ENCODE measurements around the gene TRAF7.

TRAF7 gene

DNA sequence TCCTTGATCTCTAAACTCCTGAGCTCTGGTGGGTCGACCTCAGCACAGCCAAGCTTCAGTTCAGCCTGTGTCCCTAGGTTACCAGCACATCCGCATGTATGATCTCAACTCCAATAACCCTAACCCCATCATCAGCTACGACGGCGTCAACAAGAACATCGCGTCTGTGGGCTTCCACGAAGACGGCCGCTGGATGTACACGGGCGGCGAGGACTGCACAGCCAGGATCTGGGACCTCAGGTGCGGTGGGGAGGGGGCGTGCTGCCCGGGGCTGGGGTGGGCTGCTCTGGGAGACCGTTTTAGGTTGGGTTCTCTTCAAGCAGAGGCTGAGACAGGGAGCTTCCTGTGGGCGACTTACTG lies 50.8 kb downstream of the TRAF7 start:
- Mint-ChIP-seq H3K4me1 (peaks cover 24 to 40% of the 10 kb centered on the region in 2 donors), H3K27me3 (peaks cover 0 to 12% of the 10 kb centered on the region in 2 donors), H3K9me3 (no peaks in the 10 kb centered on the region), H3K36me3 (peaks cover 27 to 29% of the 10 kb centered on the region in 2 donors), H3K4me3 (peak overlapping the region; percentile 82 to 91), H3K27ac (peak overlapping the region; percentile 88)
- DNase-seq (no peak), ATAC-seq (replicated peaks) (no peak)

DNA sequence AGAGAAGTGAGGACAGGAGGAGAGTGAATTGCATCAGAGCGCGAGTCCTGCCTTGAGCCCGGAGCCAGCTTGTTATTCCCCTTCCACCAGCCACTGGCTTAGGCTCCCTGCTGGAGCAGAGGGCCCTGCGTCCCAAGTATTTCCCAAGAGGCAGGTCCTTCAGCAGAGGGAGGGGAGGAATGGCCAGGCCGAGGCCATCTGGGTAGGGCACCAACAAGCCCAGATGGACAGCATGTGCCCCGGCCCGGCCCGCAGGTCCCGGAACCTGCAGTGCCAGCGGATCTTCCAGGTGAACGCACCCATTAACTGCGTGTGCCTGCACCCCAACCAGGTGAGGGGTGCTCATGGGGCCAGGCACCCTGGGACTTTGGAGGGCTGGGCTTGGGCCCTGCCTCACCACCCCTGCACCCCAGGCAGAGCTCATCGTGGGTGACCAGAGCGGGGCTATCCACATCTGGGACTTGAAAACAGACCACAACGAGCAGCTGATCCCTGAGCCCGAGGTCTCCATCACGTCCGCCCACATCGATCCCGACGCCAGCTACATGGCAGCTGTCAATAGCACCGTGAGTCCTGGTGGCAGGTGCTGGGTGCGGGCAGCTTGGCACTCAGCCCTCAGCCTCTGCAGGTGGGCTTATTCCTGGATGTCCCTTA lies 51.3 kb downstream of the TRAF7 start:
- Mint-ChIP-seq H3K27ac (peak overlapping the region; percentile 88), H3K9me3 (no peaks in the 10 kb centered on the region), H3K27me3 (peaks cover 0 to 7% of the 10 kb centered on the region in 2 donors), H3K4me3 (peak overlapping the region; percentile 82 to 91), H3K4me1 (peaks cover 27 to 44% of the 10 kb centered on the region in 2 donors), H3K36me3 (peaks cover 30 to 33% of the 10 kb centered on the region in 2 donors)
- ATAC-seq (replicated peaks) (no peak), DNase-seq (no peak)

DNA sequence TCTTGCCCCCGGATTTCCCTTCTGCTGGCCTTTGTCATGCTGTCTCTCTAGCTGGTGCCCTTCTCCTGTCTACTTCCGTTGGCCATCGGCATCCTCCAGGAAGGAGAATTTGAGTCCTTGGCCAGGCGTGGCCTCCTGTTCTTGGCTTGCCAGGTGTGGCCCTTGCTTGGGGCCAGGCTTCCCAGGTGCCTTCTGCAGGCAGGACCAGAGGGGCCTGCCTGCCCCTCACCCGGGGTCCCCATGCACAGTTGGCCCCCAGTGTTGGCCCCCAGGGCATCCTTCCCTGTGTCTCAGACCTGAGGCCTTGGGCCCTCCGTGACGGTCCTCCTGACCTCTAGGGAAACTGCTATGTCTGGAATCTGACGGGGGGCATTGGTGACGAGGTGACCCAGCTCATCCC lies 52.3 kb downstream of the TRAF7 start:
- peak overlapping the region; percentile 73 to 78 for H3K4me3 Mint-ChIP-seq
- H3K27ac Mint-ChIP-seq = peak overlapping the region; percentile 16
- no peaks in the 10 kb centered on the region for H3K9me3 Mint-ChIP-seq
- peaks cover 37 to 38% of the 10 kb centered on the region in 2 donors for H3K36me3 Mint-ChIP-seq
- DNase-seq = no peak
- ATAC-seq (replicated peaks) = no peak
- peaks cover 33 to 53% of the 10 kb centered on the region in 2 donors for H3K4me1 Mint-ChIP-seq
- no peaks in the 10 kb centered on the region for H3K27me3 Mint-ChIP-seq

DNA sequence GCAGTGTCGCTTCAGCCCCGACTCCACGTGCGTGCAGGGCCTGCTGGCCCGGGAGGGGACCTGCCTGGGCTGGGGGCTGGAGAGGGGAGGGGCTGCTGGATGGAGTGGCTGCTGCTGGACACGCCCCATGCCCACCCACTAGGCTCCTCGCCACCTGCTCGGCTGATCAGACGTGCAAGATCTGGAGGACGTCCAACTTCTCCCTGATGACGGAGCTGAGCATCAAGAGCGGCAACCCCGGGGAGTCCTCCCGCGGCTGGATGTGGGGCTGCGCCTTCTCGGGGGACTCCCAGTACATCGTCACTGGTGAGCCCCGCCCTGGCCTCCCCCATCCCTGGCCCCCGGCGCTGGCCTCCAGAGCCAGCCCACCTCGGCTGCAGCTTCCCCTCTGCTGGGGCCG lies 52.7 kb downstream of the TRAF7 start:
- Mint-ChIP-seq H3K9me3 (no peaks in the 10 kb centered on the region), H3K36me3 (peaks cover 39 to 40% of the 10 kb centered on the region in 2 donors), H3K27ac (no peak overlapping the region), H3K4me1 (peaks cover 36 to 58% of the 10 kb centered on the region in 2 donors), H3K27me3 (no peaks in the 10 kb centered on the region), H3K4me3 (peak overlapping the region in 1 of 2 donors; percentile 78)
- DNase-seq (no peak), ATAC-seq (replicated peaks) (no peak)

DNA sequence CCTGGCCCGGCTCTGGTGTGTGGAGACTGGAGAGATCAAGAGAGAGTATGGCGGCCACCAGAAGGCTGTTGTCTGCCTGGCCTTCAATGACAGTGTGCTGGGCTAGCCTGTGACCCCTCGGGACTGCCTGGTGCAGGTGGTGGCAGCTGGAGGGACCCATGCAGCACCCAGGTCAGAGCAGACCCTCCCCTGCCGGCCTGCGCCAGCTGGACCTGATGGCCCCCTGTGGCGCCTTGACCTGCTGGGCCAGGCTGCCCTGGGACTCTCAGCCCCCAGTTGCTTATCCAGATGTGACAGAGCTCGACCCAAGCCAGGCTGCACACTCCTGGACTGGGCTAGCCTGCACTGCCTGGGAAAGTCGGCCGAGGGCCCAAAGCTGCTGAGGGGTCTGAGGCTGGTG lies 53.2 kb downstream of the TRAF7 start:
- DNase-seq = no peak

GRCh38 chr16:2209258-2210008 lies 53.9 kb downstream of the TRAF7 start:
- Mint-ChIP-seq H3K27ac (no peak overlapping the region), H3K27me3 (no peaks in the 10 kb centered on the region), H3K4me3 (no peak overlapping the region), H3K4me1 (peaks cover 31 to 58% of the 10 kb centered on the region in 2 donors), H3K9me3 (no peaks in the 10 kb centered on the region), H3K36me3 (peaks cover 40 to 44% of the 10 kb centered on the region in 2 donors)
- no peak for DNase-seq
- ATAC-seq (replicated peaks) = no peak

More for the DNA sequence above, 53.2 kb downstream of the TRAF7 start:
- Mint-ChIP-seq H3K36me3 (peaks cover 40 to 44% of the 10 kb centered on the region in 2 donors), H3K4me3 (no peak overlapping the region), H3K9me3 (no peaks in the 10 kb centered on the region), H3K27ac (no peak overlapping the region), H3K27me3 (no peaks in the 10 kb centered on the region), H3K4me1 (peaks cover 33 to 62% of the 10 kb centered on the region in 2 donors)
- no peak for ATAC-seq (replicated peaks)

GRCh38 chr16:2210009-2210332 lies 54.4 kb downstream of the TRAF7 start:
- H3K4me1 Mint-ChIP-seq = peaks cover 29 to 54% of the 10 kb centered on the region in 2 donors

GRCh38 chr16:2210386-2211365 lies 55.1 kb downstream of the TRAF7 start, which contains the start of gene BRICD5:
Gene BRICD5 (minus strand): TSS chr16:2210863. CDS start chr16:2210833, 30 bp downstream.
- Mint-ChIP-seq H3K27ac (no peak within 1 kb of the TSS), H3K4me3 (peak within 1 kb of the TSS in 1 of 2 donors; percentile 1), H3K4me1 (peaks cover 29 to 54% of the 10 kb centered on the region in 2 donors), H3K9me3 (no peaks in the 10 kb centered on the region), H3K27me3 (no peaks in the 10 kb centered on the region), H3K36me3 (peaks cover 40 to 44% of the 10 kb centered on the region in 2 donors)
- ATAC-seq (replicated peaks) = no peak
- no peak for DNase-seq

More at GRCh38 chr16:2210009-2210332, 54.4 kb downstream of the TRAF7 start:
- Mint-ChIP-seq H3K9me3 (no peaks in the 10 kb centered on the region), H3K4me3 (peak overlapping the region in 1 of 2 donors; percentile 1), H3K27me3 (no peaks in the 10 kb centered on the region), H3K27ac (no peak overlapping the region), H3K36me3 (peaks cover 40 to 44% of the 10 kb centered on the region in 2 donors)
- ATAC-seq (replicated peaks) = no peak
- no peak for DNase-seq

DNA sequence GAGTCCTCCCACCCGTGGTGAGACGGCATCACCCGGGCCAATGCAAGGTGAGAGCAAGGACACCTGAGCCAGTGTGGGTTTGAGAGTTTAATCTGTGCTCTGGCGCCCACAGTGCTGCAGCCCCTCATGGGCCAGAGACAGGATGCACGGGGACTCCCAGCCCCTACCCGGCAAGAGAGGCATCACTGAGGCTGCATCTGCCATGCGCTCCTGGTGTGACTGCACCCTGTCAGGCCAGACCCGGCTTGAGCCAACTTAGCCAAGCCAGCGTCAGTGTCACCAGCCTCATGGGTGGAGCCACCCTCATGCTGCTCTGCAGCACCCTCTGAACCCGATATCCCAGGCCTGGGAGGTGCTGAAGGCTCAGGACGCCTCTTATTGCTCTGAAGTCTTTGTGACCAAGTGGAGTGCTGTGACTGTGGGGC lies 56.4 kb downstream of the TRAF7 start:
- Mint-ChIP-seq H3K27ac (peak overlapping the region; percentile 31), H3K4me1 (peaks cover 26 to 43% of the 10 kb centered on the region in 2 donors), H3K4me3 (peak overlapping the region; percentile 47 to 64), H3K9me3 (no peaks in the 10 kb centered on the region), H3K36me3 (peaks cover 36 to 40% of the 10 kb centered on the region in 2 donors), H3K27me3 (no peaks in the 10 kb centered on the region)
- no peak for DNase-seq
- no peak for ATAC-seq (replicated peaks)

DNA sequence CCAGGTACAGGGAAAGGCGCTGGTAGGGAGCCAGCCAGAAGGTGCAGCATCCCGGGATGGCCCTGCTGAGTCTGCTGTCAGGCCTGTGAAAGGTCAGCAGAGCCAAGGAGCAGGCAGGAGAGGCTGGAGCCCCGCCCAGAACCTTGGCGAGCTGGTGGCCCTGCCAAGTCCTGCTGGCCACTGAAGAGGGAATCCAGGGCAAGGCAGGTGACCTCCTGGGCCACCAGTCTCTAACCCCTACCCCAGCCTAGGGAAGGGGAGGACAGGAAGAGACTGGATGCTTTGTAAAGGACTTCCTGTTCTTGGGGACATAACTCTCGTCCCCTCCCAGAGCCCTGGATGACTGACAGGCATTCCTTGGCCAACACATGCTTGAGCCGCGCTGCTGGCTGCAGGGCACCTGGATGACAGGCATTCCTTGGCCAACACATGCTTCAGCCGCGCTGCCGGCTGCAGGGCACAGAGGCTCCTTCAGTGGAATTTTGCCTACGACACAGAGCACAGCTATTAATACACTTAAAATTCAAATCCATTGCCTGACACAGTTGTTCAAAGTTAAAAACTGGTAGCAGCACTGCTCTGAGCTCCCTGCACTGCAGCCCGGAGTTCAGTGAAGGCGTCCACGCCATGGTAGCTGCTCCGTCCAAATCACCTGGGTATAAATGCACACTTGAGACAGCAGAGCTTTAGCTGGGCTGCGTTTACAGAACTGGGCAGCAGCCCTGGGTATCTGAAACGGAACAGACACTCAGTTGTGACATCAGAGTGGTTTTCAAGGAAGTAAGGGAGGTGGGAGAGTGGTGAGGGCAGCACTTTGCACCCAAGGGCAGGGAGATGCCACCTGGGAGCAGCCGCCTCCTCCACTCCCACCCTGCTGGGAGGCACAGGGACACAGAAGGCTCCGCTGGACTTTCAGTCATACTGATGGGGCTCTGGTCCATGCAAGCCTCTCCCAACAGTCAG lies 57.1 kb downstream of the TRAF7 start:
- Mint-ChIP-seq H3K36me3 (peaks cover 29 to 36% of the 10 kb centered on the region in 2 donors), H3K27ac (peak overlapping the region; percentile 76), H3K4me3 (peak overlapping the region; percentile 77 to 80), H3K27me3 (no peaks in the 10 kb centered on the region), H3K9me3 (no peaks in the 10 kb centered on the region), H3K4me1 (peaks cover 23 to 36% of the 10 kb centered on the region in 2 donors)
- DNase-seq = no peak
- no peak for ATAC-seq (replicated peaks)

DNA sequence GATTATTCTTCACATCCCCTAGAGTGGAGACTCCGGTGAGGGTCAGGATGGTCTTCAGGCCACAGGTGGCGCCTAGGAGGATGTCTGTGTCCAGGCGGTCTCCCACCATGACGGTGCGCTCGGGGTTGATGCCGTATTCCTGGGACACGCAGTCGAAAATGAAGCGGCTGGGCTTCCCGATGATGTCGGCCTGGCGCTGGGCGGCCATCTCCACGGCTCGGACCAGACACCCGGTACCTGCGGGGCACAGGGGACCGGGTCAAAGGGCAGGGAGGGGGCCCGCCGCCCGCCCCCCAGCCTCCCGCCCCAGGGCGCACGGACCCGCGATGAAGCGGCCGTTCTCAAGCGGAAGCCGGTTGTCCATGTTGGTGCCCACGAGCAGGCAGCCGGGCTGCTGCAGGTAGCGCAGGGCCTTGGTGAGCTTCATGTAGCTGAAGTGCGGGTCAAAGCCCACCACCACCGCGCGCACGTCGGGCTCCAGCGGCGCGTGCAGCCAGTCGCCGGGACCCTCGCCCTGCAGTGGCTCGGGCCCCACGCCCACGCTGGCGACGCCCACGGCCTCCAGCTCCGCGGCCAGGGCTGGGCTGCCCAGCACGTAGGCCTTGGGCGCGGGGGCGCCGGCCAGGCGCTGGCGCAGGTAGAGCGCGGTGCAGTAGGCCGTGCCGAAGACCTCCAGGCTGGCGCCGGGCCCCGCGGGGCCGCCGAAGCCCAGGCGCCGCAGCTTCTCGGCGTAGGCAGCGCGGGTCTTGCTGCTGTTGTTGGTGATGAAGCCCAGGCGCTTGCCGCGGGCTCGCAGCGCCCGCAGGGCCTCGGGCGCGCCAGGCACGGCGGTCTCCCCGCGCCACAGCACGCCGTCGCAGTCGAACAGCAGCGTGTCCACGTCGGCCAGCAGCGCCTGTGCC lies 58.5 kb downstream of the TRAF7 start:
- H3K27me3 Mint-ChIP-seq = no peaks in the 10 kb centered on the region
- peak overlapping the region; percentile 76 for H3K27ac Mint-ChIP-seq
- DNase-seq = no peak
- ATAC-seq (replicated peaks) = peak; percentile 2 to 3
- H3K4me3 Mint-ChIP-seq = peak overlapping the region; percentile 77 to 80
- H3K36me3 Mint-ChIP-seq = peaks cover 18 to 23% of the 10 kb centered on the region in 2 donors
- H3K9me3 Mint-ChIP-seq = no peaks in the 10 kb centered on the region
- H3K4me1 Mint-ChIP-seq = peaks cover 17 to 26% of the 10 kb centered on the region in 2 donors

DNA sequence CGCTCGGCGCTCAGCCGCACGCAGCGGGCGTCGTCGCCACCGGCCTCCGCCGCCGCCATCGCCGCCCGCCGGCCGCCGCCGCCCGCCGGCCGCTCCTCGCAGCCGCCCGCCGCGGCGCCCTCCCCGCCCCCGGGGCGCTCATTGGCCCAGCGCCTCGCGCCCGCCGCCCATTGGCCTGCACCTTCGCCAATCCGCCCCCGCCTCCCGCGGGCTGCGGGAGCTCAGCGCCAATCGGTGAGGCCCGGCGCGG lies 59.1 kb downstream of the TRAF7 start, which contains the start of gene PGP:
TSS of gene PGP (minus strand) at position 122 of the 250 bp plus-strand sequence. CDS start at position 59, 63 bp downstream.
- H3K9me3 Mint-ChIP-seq = no peaks in the 10 kb centered on the region
- no peaks in the 10 kb centered on the region for H3K27me3 Mint-ChIP-seq
- peaks cover 17 to 26% of the 10 kb centered on the region in 2 donors for H3K4me1 Mint-ChIP-seq
- H3K27ac Mint-ChIP-seq = peak within 1 kb of the TSS; percentile 95
- DNase-seq (no peak), ATAC-seq (replicated peaks) (no peak)
- H3K36me3 Mint-ChIP-seq = peaks cover 18 to 20% of the 10 kb centered on the region in 2 donors
- peak within 1 kb of the TSS; percentile 87 to 89 for H3K4me3 Mint-ChIP-seq

All from stimulated activated naive B cell treated with anti-CD40 and anti-IgM and Interleukin-4, amounts not matched to agents 10 μg/mL and 1 μg/mL and 100 μg/mL, for 72 hours (primary cell).